ENCODE results near the gene POR. TPM values are rescaled to one million over a fixed set of nuclear protein-coding genes. Genes with fewer than 3 reads are reported as not detected.

Gene POR
- total RNA-seq, 1 experiment from 2014 or later: 45.1 TPM

GRCh38 chr7:75878312-75878768 lies 36.6 kb upstream of the POR start:
- Mint-ChIP-seq H3K27ac (ENCODE audit: low read depth, unreplicated experiment) (peak overlapping the region; percentile 78), H3K36me3 (ENCODE audit: insufficient read depth, unreplicated experiment) (peaks cover 24% of the 10 kb centered on the region), H3K9me3 (ENCODE audit: unreplicated experiment) (no peaks in the 10 kb centered on the region), H3K4me3 (ENCODE audit: unreplicated experiment) (peak overlapping the region; percentile 85), H3K4me1 (ENCODE audit: insufficient read depth, unreplicated experiment) (peaks cover 7% of the 10 kb centered on the region), H3K27me3 (ENCODE audit: insufficient read depth, unreplicated experiment) (no peaks in the 10 kb centered on the region)
- no peak for DNase-seq (ENCODE audit: unreplicated experiment)
- ChIA-PET CTCF (interaction anchor here (2.0 kb wide), 1 partner anchor 12 kb away, joined by 9 read pairs; no protein-coding TSS in a partner anchor), POLR2A (interaction anchor here (1.0 to 1.7 kb wide), 7 partner anchors 13 to 170 kb away, joined by 3 to 8 read pairs (median 6); partner anchors contain the start of genes MDH2, POR and STYXL1)
- intact Hi-C loops (cut with micrococcal nuclease): loop anchor here (2.0 kb wide), 1 partner anchor 66 kb away; no protein-coding TSS in a partner anchor
- TSS peak; percentile 53 for BruUV-seq (replicated peaks)
- TF ChIP-seq CTCF (IDR thresholded peaks at IDR 0.05; ENCODE audit: unreplicated experiment): no peak

GRCh38 chr7:75878769-75879611 lies 36.0 kb upstream of the POR start, which contains the start of gene RHBDD2:
TSS of gene RHBDD2 (plus strand) at chr7:75879034. CDS start at chr7:75879083, 49 bp downstream.
- peak within 1 kb of the TSS; percentile 85 for H3K4me3 Mint-ChIP-seq (ENCODE audit: unreplicated experiment)
- H3K9me3 Mint-ChIP-seq (ENCODE audit: unreplicated experiment): no peaks in the 10 kb centered on the region
- no peak for TF ChIP-seq CTCF (IDR thresholded peaks at IDR 0.05; ENCODE audit: unreplicated experiment)
- no peaks in the 10 kb centered on the region for H3K27me3 Mint-ChIP-seq (ENCODE audit: insufficient read depth, unreplicated experiment)
- peak; percentile 93 for DNase-seq (ENCODE audit: unreplicated experiment)
- ChIA-PET CTCF (interaction anchor here (2.0 kb wide), 1 partner anchor 13 kb away, joined by 9 read pairs; no protein-coding TSS in a partner anchor), POLR2A (interaction anchor here (0.7 to 1.7 kb wide), 10 partner anchors 11 to 169 kb away, joined by 3 to 8 read pairs (median 5); partner anchors contain the start of genes MDH2, POR and STYXL1)
- peaks cover 7% of the 10 kb centered on the region for H3K4me1 Mint-ChIP-seq (ENCODE audit: insufficient read depth, unreplicated experiment)
- BruUV-seq (replicated peaks): no TSS peak
- intact Hi-C loops (cut with micrococcal nuclease): loop anchor here (2.0 kb wide), 1 partner anchor 66 kb away; no protein-coding TSS in a partner anchor
- peaks cover 30% of the 10 kb centered on the region for H3K36me3 Mint-ChIP-seq (ENCODE audit: insufficient read depth, unreplicated experiment)
- H3K27ac Mint-ChIP-seq (ENCODE audit: low read depth, unreplicated experiment): peak within 1 kb of the TSS; percentile 78

DNA sequence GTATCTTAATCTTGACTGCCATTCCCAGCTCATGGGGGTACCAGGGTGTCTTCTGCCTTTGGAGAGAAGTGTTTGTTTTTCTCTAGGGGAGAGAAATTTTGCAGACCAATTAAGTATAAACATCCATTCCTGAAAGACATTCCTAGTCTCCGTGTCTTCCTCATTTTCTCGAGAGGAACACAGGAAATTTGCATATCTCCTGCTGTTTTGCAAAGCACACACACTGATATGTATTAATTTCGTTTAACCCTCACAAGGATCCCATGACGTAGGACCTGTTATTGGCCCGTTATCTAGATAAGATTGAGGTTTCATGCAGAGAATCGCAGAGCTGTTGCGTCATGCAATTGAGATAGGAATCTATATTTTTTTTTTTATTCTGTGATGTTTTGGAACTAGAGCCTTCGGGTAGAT lies 35.2 kb upstream of the POR start:
- peak; percentile 4 for DNase-seq (ENCODE audit: unreplicated experiment)
- H3K4me1 Mint-ChIP-seq (ENCODE audit: insufficient read depth, unreplicated experiment): peaks cover 7% of the 10 kb centered on the region
- ChIA-PET CTCF (no interaction called here), POLR2A (interaction anchor here (0.7 to 1.3 kb wide), 7 partner anchors 11 to 153 kb away, joined by 3 to 5 read pairs (median 3); no protein-coding TSS in a partner anchor)
- H3K9me3 Mint-ChIP-seq (ENCODE audit: unreplicated experiment): no peaks in the 10 kb centered on the region
- intact Hi-C loops (cut with micrococcal nuclease): loop anchor here (2.0 kb wide), 1 partner anchor 65 kb away; no protein-coding TSS in a partner anchor
- H3K27me3 Mint-ChIP-seq (ENCODE audit: insufficient read depth, unreplicated experiment): no peaks in the 10 kb centered on the region
- H3K36me3 Mint-ChIP-seq (ENCODE audit: insufficient read depth, unreplicated experiment): peaks cover 38% of the 10 kb centered on the region
- H3K27ac Mint-ChIP-seq (ENCODE audit: low read depth, unreplicated experiment): peak overlapping the region; percentile 78
- TF ChIP-seq CTCF (IDR thresholded peaks at IDR 0.05; ENCODE audit: unreplicated experiment): no peak
- BruUV-seq (replicated peaks): TSS peak; percentile 46
- peak overlapping the region; percentile 85 for H3K4me3 Mint-ChIP-seq (ENCODE audit: unreplicated experiment)

DNA sequence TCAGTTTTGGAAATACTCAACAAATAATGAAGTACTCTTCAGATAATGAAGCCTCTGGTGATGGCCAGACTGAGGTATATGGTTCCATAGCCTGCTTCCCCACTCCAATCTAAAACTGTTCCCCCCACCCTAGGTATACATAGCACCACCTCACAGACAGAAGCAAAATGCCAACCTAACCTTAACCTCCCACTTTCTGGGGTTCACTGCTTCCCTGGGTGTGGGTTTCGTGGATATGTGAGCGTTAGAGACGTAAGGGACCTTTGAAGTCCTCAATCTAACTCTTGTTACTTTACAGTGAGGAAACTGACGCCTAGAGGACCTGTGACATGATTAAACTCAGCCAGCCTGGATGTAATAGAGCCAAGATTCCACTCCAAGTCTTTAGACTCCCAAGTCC lies 34.7 kb upstream of the POR start:
- H3K9me3 Mint-ChIP-seq (ENCODE audit: unreplicated experiment): no peaks in the 10 kb centered on the region
- H3K27ac Mint-ChIP-seq (ENCODE audit: low read depth, unreplicated experiment): no peak overlapping the region
- intact Hi-C loops (cut with micrococcal nuclease): no loop called here
- BruUV-seq (replicated peaks): no TSS peak
- ChIA-PET POLR2A (interaction anchor here (0.7 to 1.3 kb wide), 8 partner anchors 10 to 1740 kb away, joined by 3 to 5 read pairs (median 3); no protein-coding TSS in a partner anchor), CTCF (no interaction called here)
- no peak for TF ChIP-seq CTCF (IDR thresholded peaks at IDR 0.05; ENCODE audit: unreplicated experiment)
- peak overlapping the region; percentile 85 for H3K4me3 Mint-ChIP-seq (ENCODE audit: unreplicated experiment)
- H3K27me3 Mint-ChIP-seq (ENCODE audit: insufficient read depth, unreplicated experiment): no peaks in the 10 kb centered on the region
- peaks cover 43% of the 10 kb centered on the region for H3K36me3 Mint-ChIP-seq (ENCODE audit: insufficient read depth, unreplicated experiment)
- H3K4me1 Mint-ChIP-seq (ENCODE audit: insufficient read depth, unreplicated experiment): peaks cover 7% of the 10 kb centered on the region
- no peak for DNase-seq (ENCODE audit: unreplicated experiment)
